MM.1S (cell line): Measurements from ENCODE around the gene PPP1R16B.

Experiments used
- DNase-seq: peaks from one replicate; pipeline ENCODE4 v3.0.0-alpha.2; 2015
- H2AFZ ChIP-seq: fragments of 300-600 bp; sonication (generic); 2 replicates; pipeline ENCODE4 v1.6.0; 2016; ENCODE audit warnings: antibody characterized with exemption, low read length
- H3F3A ChIP-seq: fragments of 300-600 bp; sonication (generic); 2 replicates; pipeline ENCODE4 v1.6.1; 2016; ENCODE audit warnings: mild to moderate bottlenecking, antibody characterized with exemption, low read length, moderate library complexity, mixed read lengths; ENCODE audit not compliant: insufficient read depth
- H3K27ac ChIP-seq: fragments of 300-600 bp; sonication (generic); 2 replicates; pipeline ENCODE4 v1.5.1; 2016; ENCODE audit warnings: mild to moderate bottlenecking, low read length
- H3K27me3 ChIP-seq: fragments of 300-600 bp; sonication (generic); replicated peaks from 2 replicates; pipeline ENCODE4 v1.6.0; 2016; ENCODE audit warnings: low read length; ENCODE audit not compliant: insufficient read depth
- H3K36me3 ChIP-seq: fragments of 300-600 bp; sonication (generic); replicated peaks from 2 replicates; pipeline ENCODE4 v1.6.1; 2016; ENCODE audit warnings: mild to moderate bottlenecking, low read length, mixed read lengths; ENCODE audit not compliant: insufficient read depth
- H3K4me1 ChIP-seq: fragments of 300-600 bp; sonication (generic); 2 replicates; pipeline ENCODE4 v1.6.1; 2016; ENCODE audit warnings: low read length, mixed read lengths
- H3K4me2 ChIP-seq: fragments of 300-600 bp; sonication (generic); 2 replicates; pipeline ENCODE4 v1.6.0; 2016; ENCODE audit warnings: low read depth, low read length
- H3K4me3 ChIP-seq: fragments of 300-600 bp; sonication (generic); 2 replicates; pipeline ENCODE4 v1.5.1; 2016; ENCODE audit warnings: low read length, mixed read lengths
- H3K79me2 ChIP-seq: fragments of 300-600 bp; sonication (generic); 2 replicates; pipeline ENCODE4 v1.6.1; 2016; ENCODE audit warnings: mixed run types, low read length, mixed read lengths
- H3K9ac ChIP-seq: fragments of 300-600 bp; sonication (generic); 2 replicates; pipeline ENCODE4 v1.6.1; 2016; ENCODE audit warnings: low read length, mixed read lengths
- H3K9me2 ChIP-seq: fragments of 300-600 bp; sonication (generic); replicated peaks from 2 replicates; pipeline ENCODE4 v1.6.1; 2016; ENCODE audit warnings: mild to moderate bottlenecking, low read length, mixed read lengths; ENCODE audit not compliant: insufficient read depth
- H3K9me3 ChIP-seq: fragments of 300-600 bp; sonication (generic); replicated peaks from 2 replicates; pipeline ENCODE4 v1.6.1; 2016; ENCODE audit warnings: mild to moderate bottlenecking, low read length, mixed read lengths; ENCODE audit not compliant: insufficient read depth
- H4K20me1 ChIP-seq: fragments of 300-600 bp; sonication (generic); 2 replicates; pipeline ENCODE4 v1.6.1; 2016; ENCODE audit warnings: mild to moderate bottlenecking, low read length, moderate library complexity, mixed read lengths; ENCODE audit not compliant: insufficient read depth
- CTCF ChIP-seq: fragments of 300-600 bp; sonication (generic); IDR thresholded peaks from 2 replicates; pipeline ENCODE4 v1.5.1; 2016; ENCODE audit warnings: antibody characterized with exemption, low read length, mixed read lengths
- EZH2 ChIP-seq: fragments of 300-600 bp; sonication (generic); optimal IDR thresholded peaks from 2 replicates; pipeline ENCODE3; 2017; ENCODE audit warnings: low read depth, mild to moderate bottlenecking, antibody characterized with exemption, low read length, mixed read lengths
- EZH2phosphoT487 ChIP-seq: fragments of 300-600 bp; sonication (generic); IDR thresholded peaks from 2 replicates; pipeline ENCODE4 v1.6.1; 2018; ENCODE audit warnings: antibody characterized with exemption, low read length

Gene PPP1R16B

GRCh38 chr20:38771621-38772020 lies 33.9 kb upstream of the PPP1R16B start:
- peaks cover 5% of the 10 kb centered on the region; the same call in 1 of the 2 replicates for H3K36me3 ChIP-seq

GRCh38 chr20:38774167-38774566 lies 31.3 kb upstream of the PPP1R16B start:
- H3K4me2 ChIP-seq: no peak overlapping the region
- no peaks in the 10 kb centered on the region for H3F3A ChIP-seq
- H3K9ac ChIP-seq: no peak overlapping the region
- no peaks in the 10 kb centered on the region for H4K20me1 ChIP-seq
- H3K27me3 ChIP-seq: no peaks in the 10 kb centered on the region
- no peaks in the 10 kb centered on the region for H3K4me1 ChIP-seq
- H2AFZ ChIP-seq: no peak overlapping the region
- no peak for TF ChIP-seq EZH2
- TF ChIP-seq CTCF: no peak
- no peak for TF ChIP-seq EZH2phosphoT487
- H3K36me3 ChIP-seq: peaks cover 5% of the 10 kb centered on the region; the same call in 1 of the 2 replicates
- H3K27ac ChIP-seq: no peak overlapping the region
- no peaks in the 10 kb centered on the region for H3K9me3 ChIP-seq
- no peaks in the 10 kb centered on the region for H3K79me2 ChIP-seq
- H3K9me2 ChIP-seq: no peaks in the 10 kb centered on the region
- DNase-seq: no peak
- no peak overlapping the region for H3K4me3 ChIP-seq

More at GRCh38 chr20:38771621-38772020, 33.9 kb upstream of the PPP1R16B start:
- Histone ChIP-seq H3K4me2 (no peak overlapping the region), H3K9me2 (no peaks in the 10 kb centered on the region), H3K4me3 (no peak overlapping the region), H3K27me3 (no peaks in the 10 kb centered on the region), H3K9me3 (no peaks in the 10 kb centered on the region), H3F3A (no peaks in the 10 kb centered on the region), H3K79me2 (no peaks in the 10 kb centered on the region), H4K20me1 (no peaks in the 10 kb centered on the region), H2AFZ (no peak overlapping the region), H3K9ac (no peak overlapping the region), H3K27ac (no peak overlapping the region), H3K4me1 (no peaks in the 10 kb centered on the region)
- TF ChIP-seq EZH2 (no peak), CTCF (no peak), EZH2phosphoT487 (no peak)
- no peak for DNase-seq

- Histone ChIP-seq H3K4me3 (no peak overlapping the region), H4K20me1 (no peaks in the 10 kb centered on the region), H3K9me3 (no peaks in the 10 kb centered on the region), H3K9me2 (no peaks in the 10 kb centered on the region), H3K27me3 (no peaks in the 10 kb centered on the region), H3K4me1 (no peaks in the 10 kb centered on the region), H2AFZ (no peak overlapping the region), H3K27ac (no peak overlapping the region), H3K36me3 (peaks cover 5% of the 10 kb centered on the region; the same call in 1 of the 2 replicates), H3F3A (no peaks in the 10 kb centered on the region), H3K9ac (no peak overlapping the region), H3K4me2 (no peak overlapping the region), H3K79me2 (no peaks in the 10 kb centered on the region)
- DNase-seq: no peak
- TF ChIP-seq EZH2 (no peak), EZH2phosphoT487 (no peak), CTCF (no peak)
These were observed 29.1 kb upstream of the PPP1R16B start for GRCh38 chr20:38776363-38776762.
